Immature natural killer cell (primary cell): Measurements from ENCODE around the gene CHST11. TPM values are rescaled to one million over a fixed set of nuclear protein-coding genes. Genes with fewer than 3 reads are reported as not detected.
A peak's percentile ranks its signal among the peaks of the same experiment; 100 is the strongest.

ENCODE experiments used
- DNase-seq, 3 donors: peaks; one replicate each; pipeline ENCODE4 v3.0.0; 2022; ENCODE audit warnings: mixed read lengths in 1 of 3
- H3K27ac Mint-ChIP-seq, 6 donors: one replicate each; pipeline ENCODE4 v1.8.0; 2020; ENCODE audit warnings: mixed read lengths in 6 of 6, mild to moderate bottlenecking in 5 of 6, inconsistent platforms in 4 of 6, moderate library complexity in 3 of 6
- H3K27me3 Mint-ChIP-seq, 3 donors: one replicate each; pipeline ENCODE4 v1.8.0; 2020 to 2021; ENCODE audit warnings: low read depth in 3 of 3, mild to moderate bottlenecking in 3 of 3, mixed read lengths in 3 of 3, moderate library complexity in 3 of 3, inconsistent platforms in 1 of 3
- H3K36me3 Mint-ChIP-seq, 3 donors: one replicate each; pipeline ENCODE4 v1.8.0; 2020; ENCODE audit warnings: mixed read lengths in 3 of 3, inconsistent platforms in 2 of 3, mild to moderate bottlenecking in 2 of 3
- H3K4me1 Mint-ChIP-seq, 2 donors: one replicate each; pipeline ENCODE4 v1.8.0; 2020; ENCODE audit warnings: inconsistent platforms in 2 of 2, mild to moderate bottlenecking in 2 of 2, mixed read lengths in 2 of 2, moderate library complexity in 1 of 2
- H3K4me3 Mint-ChIP-seq, 5 donors: one replicate each; pipeline ENCODE4 v1.8.0; 2020; ENCODE audit warnings: mild to moderate bottlenecking in 5 of 5, mixed read lengths in 5 of 5, inconsistent platforms in 3 of 5, moderate library complexity in 3 of 5
- H3K9me3 Mint-ChIP-seq, 6 donors: one replicate each; pipeline ENCODE4 v1.8.0; 2020; ENCODE audit warnings: mild to moderate bottlenecking in 6 of 6, mixed read lengths in 6 of 6, inconsistent platforms in 4 of 6, moderate library complexity in 3 of 6
- polyA plus RNA-seq, 3 donors: library from polyadenylated mRNA; unstranded; fragments of 300-500 nt; fragmentation: Illumina TruSeq; gene quantifications; one replicate each; pipeline ENCODE4 v1.2.3, GENCODE V29; 2021

The CHST11 gene
- polyA plus RNA-seq, 3 donors from 2014 or later: 42.5 to 90.1 (median 78.4) TPM

- H3K27me3 Mint-ChIP-seq: peaks cover 0 to 9% (median 0%) of the 10 kb centered on the region in 3 donors
- H3K36me3 Mint-ChIP-seq: peaks cover 0 to 8% (median 5%) of the 10 kb centered on the region in 3 donors
- H3K27ac Mint-ChIP-seq: peak overlapping the region in 4 of 6 donors; percentile 3 to 68 (median 48)
Observed at GRCh38 chr12:104699489-104700190, 242.9 kb downstream of the CHST11 start.

GRCh38 chr12:104700324-104700723, 243.6 kb downstream of the CHST11 start:
- DNase-seq: no peak
- Mint-ChIP-seq H3K4me3 (no peak overlapping the region), H3K27me3 (peaks cover 0 to 10% (median 5%) of the 10 kb centered on the region in 3 donors), H3K27ac (no peak overlapping the region), H3K9me3 (no peaks in the 10 kb centered on the region), H3K36me3 (peaks cover 0 to 8% (median 5%) of the 10 kb centered on the region in 3 donors), H3K4me1 (peaks cover 63 to 84% of the 10 kb centered on the region in 2 donors)

More at GRCh38 chr12:104699489-104700190, 242.9 kb downstream of the CHST11 start:
- no peak for DNase-seq
- peaks cover 69 to 85% of the 10 kb centered on the region in 2 donors for H3K4me1 Mint-ChIP-seq
- no peaks in the 10 kb centered on the region for H3K9me3 Mint-ChIP-seq
- H3K4me3 Mint-ChIP-seq: no peak overlapping the region

- Mint-ChIP-seq H3K27me3 (peaks cover 0 to 8% (median 6%) of the 10 kb centered on the region in 3 donors), H3K4me3 (no peak overlapping the region), H3K27ac (peak overlapping the region in 4 of 6 donors; percentile 8 to 65 (median 34)), H3K4me1 (peaks cover 54 to 78% of the 10 kb centered on the region in 2 donors), H3K36me3 (peaks cover 0 to 8% (median 5%) of the 10 kb centered on the region in 3 donors), H3K9me3 (no peaks in the 10 kb centered on the region)
- no peak for DNase-seq
Observed at GRCh38 chr12:104701301-104701700, 244.6 kb downstream of the CHST11 start.

GRCh38 chr12:104701756-104702155, 245.0 kb downstream of the CHST11 start:
- Mint-ChIP-seq H3K4me3 (no peak overlapping the region), H3K27me3 (peaks cover 0 to 8% (median 6%) of the 10 kb centered on the region in 3 donors), H3K4me1 (peaks cover 56 to 79% of the 10 kb centered on the region in 2 donors), H3K27ac (no peak overlapping the region), H3K36me3 (peaks cover 0 to 8% (median 5%) of the 10 kb centered on the region in 3 donors), H3K9me3 (no peaks in the 10 kb centered on the region)
- DNase-seq: no peak

GRCh38 chr12:104702565-104703139, 245.9 kb downstream of the CHST11 start:
- DNase-seq: no peak
- Mint-ChIP-seq H3K27ac (peak overlapping the region in 2 of 6 donors; percentile 45 to 65), H3K9me3 (no peaks in the 10 kb centered on the region), H3K4me3 (no peak overlapping the region), H3K36me3 (peaks cover 0 to 8% (median 0%) of the 10 kb centered on the region in 3 donors), H3K4me1 (peaks cover 50 to 77% of the 10 kb centered on the region in 2 donors), H3K27me3 (peaks cover 0 to 8% (median 6%) of the 10 kb centered on the region in 3 donors)

GRCh38 chr12:104703372-104703771, 246.6 kb downstream of the CHST11 start:
- peaks cover 46 to 77% of the 10 kb centered on the region in 2 donors for H3K4me1 Mint-ChIP-seq
- peaks cover 0 to 8% (median 0%) of the 10 kb centered on the region in 3 donors for H3K36me3 Mint-ChIP-seq
- H3K27me3 Mint-ChIP-seq: peaks cover 0 to 6% (median 6%) of the 10 kb centered on the region in 3 donors
- no peaks in the 10 kb centered on the region for H3K9me3 Mint-ChIP-seq
- DNase-seq: no peak
- H3K4me3 Mint-ChIP-seq: no peak overlapping the region
- H3K27ac Mint-ChIP-seq: peak overlapping the region in 2 of 6 donors; percentile 35 to 45

- Mint-ChIP-seq H3K4me1 (peaks cover 50 to 79% of the 10 kb centered on the region in 2 donors), H3K27ac (no peak overlapping the region), H3K9me3 (no peaks in the 10 kb centered on the region), H3K27me3 (peaks cover 0 to 9% (median 6%) of the 10 kb centered on the region in 3 donors), H3K36me3 (peaks cover 0 to 8% (median 0%) of the 10 kb centered on the region in 3 donors), H3K4me3 (no peak overlapping the region)
- no peak for DNase-seq
Observed at GRCh38 chr12:104704224-104704779, 247.6 kb downstream of the CHST11 start.

GRCh38 chr12:104707194-104707593, 250.4 kb downstream of the CHST11 start:
- Mint-ChIP-seq H3K4me1 (peaks cover 45 to 81% of the 10 kb centered on the region in 2 donors), H3K27ac (peak overlapping the region in 2 of 6 donors; percentile 24 to 26), H3K9me3 (no peaks in the 10 kb centered on the region), H3K4me3 (no peak overlapping the region), H3K27me3 (peaks cover 3 to 9% (median 8%) of the 10 kb centered on the region in 3 donors), H3K36me3 (peaks cover 0 to 8% (median 0%) of the 10 kb centered on the region in 3 donors)
- DNase-seq: no peak

- Mint-ChIP-seq H3K27me3 (peaks cover 3 to 9% (median 8%) of the 10 kb centered on the region in 3 donors), H3K27ac (peak overlapping the region in 2 of 6 donors; percentile 5 to 31), H3K4me3 (no peak overlapping the region), H3K36me3 (peaks cover 0 to 8% (median 0%) of the 10 kb centered on the region in 3 donors), H3K4me1 (peaks cover 43 to 82% of the 10 kb centered on the region in 2 donors), H3K9me3 (no peaks in the 10 kb centered on the region)
- no peak for DNase-seq
Observed at GRCh38 chr12:104707794-104708558, 251.2 kb downstream of the CHST11 start.

GRCh38 chr12:104708891-104709290, 252.1 kb downstream of the CHST11 start:
- Mint-ChIP-seq H3K27ac (peak overlapping the region in 3 of 6 donors; percentile 23 to 74 (median 49)), H3K4me1 (peaks cover 38 to 82% of the 10 kb centered on the region in 2 donors), H3K27me3 (peaks cover 3 to 8% (median 4%) of the 10 kb centered on the region in 3 donors), H3K4me3 (no peak overlapping the region), H3K9me3 (no peaks in the 10 kb centered on the region), H3K36me3 (no peaks in the 10 kb centered on the region)
- no peak for DNase-seq

GRCh38 chr12:104709692-104710435, 253.1 kb downstream of the CHST11 start:
- H3K9me3 Mint-ChIP-seq: no peaks in the 10 kb centered on the region
- no peak overlapping the region for H3K4me3 Mint-ChIP-seq
- no peak for DNase-seq
- H3K27ac Mint-ChIP-seq: peak overlapping the region in 1 of 6 donors; percentile 49
- H3K4me1 Mint-ChIP-seq: peaks cover 45 to 87% of the 10 kb centered on the region in 2 donors
- H3K36me3 Mint-ChIP-seq: no peaks in the 10 kb centered on the region
- peaks cover 4 to 8% (median 7%) of the 10 kb centered on the region in 3 donors for H3K27me3 Mint-ChIP-seq

GRCh38 chr12:104710940-104711689, 254.4 kb downstream of the CHST11 start:
- H3K27ac Mint-ChIP-seq: peak overlapping the region in 4 of 6 donors; percentile 38 to 75 (median 54)
- H3K4me1 Mint-ChIP-seq: peaks cover 53 to 87% of the 10 kb centered on the region in 2 donors
- H3K4me3 Mint-ChIP-seq: no peak overlapping the region
- no peak for DNase-seq
- H3K27me3 Mint-ChIP-seq: peaks cover 2 to 7% (median 2%) of the 10 kb centered on the region in 3 donors
- H3K9me3 Mint-ChIP-seq: no peaks in the 10 kb centered on the region
- H3K36me3 Mint-ChIP-seq: no peaks in the 10 kb centered on the region
